Activated CD4-positive, alpha-beta T cell treated with anti-CD3 and anti-CD28 coated beads, Interleukin-2, Interleukin-6, amounts not matched to agents 100 ng/mL and 50 ng/mL, durations not matched to agents 16 hours and 8 hours (primary cell): ENCODE data around the gene CCR5.
A peak's percentile ranks its signal among the peaks of the same experiment; 100 is the strongest.

Source experiments
- DNase-seq: peaks from one replicate; pipeline ENCODE4 v3.0.0-alpha.2; 2020

The CCR5 gene

GRCh38 chr3:46359733-46360493, 10.8 kb upstream of the CCR5 start:
- peak; percentile 74 for DNase-seq

GRCh38 chr3:46360907-46361306, 9.8 kb upstream of the CCR5 start:
- DNase-seq, result no peak

- DNase-seq, result peak; percentile 55
Measured at GRCh38 chr3:46361408-46362283, 9.1 kb upstream of the CCR5 start.

DNA sequence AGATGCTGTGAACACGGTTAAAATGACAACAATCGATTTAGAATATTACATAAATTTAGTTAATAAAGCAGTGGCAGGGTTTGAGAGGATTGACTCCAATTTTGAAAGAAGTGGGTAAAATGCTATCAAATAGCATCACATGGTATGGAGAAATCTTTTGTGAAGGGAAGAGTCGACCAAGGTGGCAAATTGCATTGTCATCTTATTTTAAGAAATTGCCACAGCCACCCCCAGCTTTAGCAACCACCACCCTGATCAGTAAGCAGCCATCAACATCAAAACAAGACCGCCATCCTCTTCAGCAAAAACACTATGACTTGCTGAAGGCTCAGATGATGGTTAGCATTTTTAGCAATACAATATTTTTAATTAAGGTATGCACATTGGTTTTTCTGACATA, 5.7 kb upstream of the CCR5 start:
- no peak for DNase-seq

DNA sequence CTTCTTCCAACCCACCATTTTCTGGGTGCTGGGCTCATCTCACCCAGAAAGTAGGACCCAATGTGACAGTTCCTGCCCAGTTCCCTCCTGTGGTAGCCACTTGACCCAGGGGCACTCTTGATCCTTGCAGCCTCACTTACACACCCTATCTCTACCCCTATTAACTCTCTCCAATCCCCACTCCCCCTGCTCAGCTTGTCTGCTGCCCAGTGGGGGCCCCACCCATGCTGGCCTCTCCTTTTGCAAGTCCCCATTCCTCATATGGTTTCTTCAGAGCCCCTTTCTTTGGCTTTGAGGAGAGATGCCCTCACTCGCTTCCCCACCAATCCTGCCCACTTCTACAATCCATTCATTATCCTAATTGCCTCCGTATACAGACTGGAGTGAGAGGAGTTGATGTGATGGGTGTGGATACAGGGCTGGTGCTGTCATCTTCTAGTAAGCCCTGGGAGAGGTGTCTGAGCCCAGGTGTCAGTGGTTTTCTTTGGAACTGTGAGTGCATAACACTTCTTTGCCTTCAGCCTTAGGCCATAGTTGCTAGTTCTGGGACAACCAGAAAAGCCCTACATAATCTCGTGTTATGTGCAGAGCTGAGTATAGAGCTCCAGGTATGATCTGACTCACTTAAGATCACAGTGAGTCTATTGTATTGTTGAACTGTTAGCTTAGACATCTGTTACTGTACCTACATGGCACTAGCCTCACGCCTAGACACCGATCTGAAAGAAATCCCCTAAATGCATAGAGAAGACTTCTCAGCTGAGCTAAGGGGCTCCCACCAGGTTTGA, 4.8 kb upstream of the CCR5 start:
- DNase-seq, result no peak

DNA sequence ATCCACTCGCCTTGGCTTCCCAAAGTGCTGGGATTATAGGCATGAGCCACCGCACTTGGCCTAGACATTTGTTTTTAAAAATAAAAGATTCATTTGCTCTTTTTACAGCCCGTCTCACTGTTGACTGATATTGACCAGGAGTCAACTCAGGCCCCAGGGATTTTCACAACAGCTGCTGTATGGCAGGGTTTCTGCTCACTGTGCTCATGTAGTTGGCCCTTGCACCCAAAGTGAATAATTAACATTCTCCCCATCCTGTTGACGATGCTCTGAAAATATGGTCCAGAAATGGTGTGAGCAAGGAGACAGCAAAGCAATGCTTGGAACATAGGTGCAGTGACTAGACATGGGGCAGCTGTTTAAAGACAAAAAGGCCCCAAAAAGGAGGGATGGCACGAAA, 2.9 kb upstream of the CCR5 start:
- DNase-seq, result no peak

- peak; percentile 85 for DNase-seq
Measured at GRCh38 chr3:46368569-46368968, 2.2 kb upstream of the CCR5 start.

- peak; percentile 28 for DNase-seq
Measured at GRCh38 chr3:46369151-46369550, 1.6 kb upstream of the CCR5 start.

GRCh38 chr3:46369675-46370132, 1.0 kb upstream of the CCR5 start:
- DNase-seq, result peak; percentile 89

GRCh38 chr3:46371519-46372340, 984 bp downstream of the CCR5 start:
- DNase-seq, result no peak

DNA sequence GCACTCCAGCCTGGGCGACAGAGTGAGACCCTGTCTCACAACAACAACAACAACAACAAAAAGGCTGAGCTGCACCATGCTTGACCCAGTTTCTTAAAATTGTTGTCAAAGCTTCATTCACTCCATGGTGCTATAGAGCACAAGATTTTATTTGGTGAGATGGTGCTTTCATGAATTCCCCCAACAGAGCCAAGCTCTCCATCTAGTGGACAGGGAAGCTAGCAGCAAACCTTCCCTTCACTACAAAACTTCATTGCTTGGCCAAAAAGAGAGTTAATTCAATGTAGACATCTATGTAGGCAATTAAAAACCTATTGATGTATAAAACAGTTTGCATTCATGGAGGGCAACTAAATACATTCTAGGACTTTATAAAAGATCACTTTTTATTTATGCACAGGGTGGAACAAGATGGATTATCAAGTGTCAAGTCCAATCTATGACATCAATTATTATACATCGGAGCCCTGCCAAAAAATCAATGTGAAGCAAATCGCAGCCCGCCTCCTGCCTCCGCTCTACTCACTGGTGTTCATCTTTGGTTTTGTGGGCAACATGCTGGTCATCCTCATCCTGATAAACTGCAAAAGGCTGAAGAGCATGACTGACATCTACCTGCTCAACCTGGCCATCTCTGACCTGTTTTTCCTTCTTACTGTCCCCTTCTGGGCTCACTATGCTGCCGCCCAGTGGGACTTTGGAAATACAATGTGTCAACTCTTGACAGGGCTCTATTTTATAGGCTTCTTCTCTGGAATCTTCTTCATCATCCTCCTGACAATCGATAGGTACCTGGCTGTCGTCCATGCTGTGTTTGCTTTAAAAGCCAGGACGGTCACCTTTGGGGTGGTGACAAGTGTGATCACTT, 2.0 kb downstream of the CCR5 start:
- DNase-seq, result peak; percentile 63

- no peak for DNase-seq
Measured at GRCh38 chr3:46374755-46375154, 4.0 kb downstream of the CCR5 start.

- DNase-seq, result peak; percentile 60
Measured at GRCh38 chr3:46375218-46375617, 4.5 kb downstream of the CCR5 start.

DNA sequence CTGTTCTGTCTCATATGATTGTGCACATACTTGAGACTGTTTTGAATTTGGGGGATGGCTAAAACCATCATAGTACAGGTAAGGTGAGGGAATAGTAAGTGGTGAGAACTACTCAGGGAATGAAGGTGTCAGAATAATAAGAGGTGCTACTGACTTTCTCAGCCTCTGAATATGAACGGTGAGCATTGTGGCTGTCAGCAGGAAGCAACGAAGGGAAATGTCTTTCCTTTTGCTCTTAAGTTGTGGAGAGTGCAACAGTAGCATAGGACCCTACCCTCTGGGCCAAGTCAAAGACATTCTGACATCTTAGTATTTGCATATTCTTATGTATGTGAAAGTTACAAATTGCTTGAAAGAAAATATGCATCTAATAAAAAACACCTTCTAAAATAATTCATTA, 5.1 kb downstream of the CCR5 start:
- DNase-seq, result no peak

DNA sequence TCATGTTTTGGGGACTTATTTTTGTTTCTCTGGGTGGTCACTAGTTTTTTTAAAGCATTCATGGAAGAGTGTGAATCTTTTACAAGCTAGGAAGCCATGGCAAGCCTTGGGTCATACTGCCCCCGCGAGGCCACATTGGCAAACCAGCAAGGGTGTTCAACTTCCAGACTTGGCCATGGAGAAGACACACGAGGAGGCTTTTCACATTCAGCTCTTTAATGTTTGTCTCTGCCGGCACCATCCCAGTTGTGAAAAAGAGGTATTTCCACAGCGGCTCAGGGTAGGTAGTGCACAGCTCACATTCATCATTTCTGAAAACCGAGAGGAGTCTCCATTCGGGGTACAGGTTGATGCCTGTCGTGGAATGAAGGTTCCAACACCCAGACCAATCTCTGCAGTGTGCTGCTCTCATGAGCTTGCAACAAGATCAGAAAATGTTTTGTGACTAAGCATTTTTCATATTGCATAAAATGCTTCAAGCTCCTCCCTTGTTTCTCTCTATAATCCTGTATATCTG, 7.7 kb downstream of the CCR5 start:
- peak; percentile 80 for DNase-seq

DNA sequence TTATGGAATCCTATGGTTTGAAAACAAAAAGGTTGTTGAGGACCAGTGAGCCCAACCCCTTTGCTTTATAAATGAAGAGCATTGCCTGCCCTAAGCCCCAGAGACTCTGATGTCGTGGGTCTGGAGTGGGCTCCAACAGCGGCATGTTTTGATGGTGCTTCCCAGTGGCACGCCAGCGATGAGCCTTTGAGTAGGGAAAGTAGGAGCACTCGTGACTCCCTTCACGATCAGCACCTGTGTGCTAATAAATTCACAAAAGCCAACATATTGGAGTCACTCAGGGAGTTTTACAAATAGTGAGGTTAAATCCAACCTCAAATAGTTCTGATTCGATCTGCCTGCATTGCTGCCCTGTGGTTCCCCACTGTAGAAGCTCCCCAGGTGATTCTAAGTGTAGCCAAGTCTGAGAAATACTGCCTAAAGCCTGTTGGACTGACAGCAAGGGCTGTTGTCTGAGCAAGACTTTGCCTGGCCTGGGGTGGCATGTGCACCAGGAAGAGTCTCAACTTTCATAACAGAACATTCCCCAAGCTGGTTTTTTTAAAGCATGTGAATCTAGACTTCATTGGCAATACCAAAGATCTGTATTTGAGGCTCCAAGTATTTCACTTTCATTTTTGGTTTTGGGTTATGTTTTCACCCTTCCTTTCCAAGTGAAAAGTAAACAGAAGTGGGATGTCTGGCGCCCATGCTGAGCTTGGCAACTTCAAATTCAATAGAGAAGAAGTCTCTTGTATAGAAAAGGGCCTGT, 9.9 kb downstream of the CCR5 start:
- DNase-seq, result no peak

GRCh38 chr3:46381625-46382024, 10.9 kb downstream of the CCR5 start:
- no peak for DNase-seq

- no peak for DNase-seq
Measured at GRCh38 chr3:46383211-46383950, 12.6 kb downstream of the CCR5 start.

DNA sequence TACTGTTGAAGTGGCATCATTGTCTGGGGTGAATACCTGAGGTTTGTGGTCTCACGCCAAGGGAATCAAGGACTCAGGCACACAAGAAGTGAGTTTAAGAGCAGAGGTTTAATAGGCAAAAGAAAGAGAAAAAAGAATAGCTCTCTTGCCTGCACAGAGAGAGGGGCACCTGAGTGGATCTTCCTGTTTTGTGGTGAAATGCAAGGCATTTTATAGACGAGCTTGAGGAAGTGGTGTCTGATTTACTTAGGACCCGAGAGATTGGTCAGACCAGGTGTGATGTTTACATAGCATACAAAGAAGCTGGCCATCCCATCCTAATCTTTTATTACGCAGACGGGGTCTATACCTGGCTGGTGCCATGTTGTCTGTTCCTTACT, 13.2 kb downstream of the CCR5 start:
- DNase-seq, result no peak

DNA sequence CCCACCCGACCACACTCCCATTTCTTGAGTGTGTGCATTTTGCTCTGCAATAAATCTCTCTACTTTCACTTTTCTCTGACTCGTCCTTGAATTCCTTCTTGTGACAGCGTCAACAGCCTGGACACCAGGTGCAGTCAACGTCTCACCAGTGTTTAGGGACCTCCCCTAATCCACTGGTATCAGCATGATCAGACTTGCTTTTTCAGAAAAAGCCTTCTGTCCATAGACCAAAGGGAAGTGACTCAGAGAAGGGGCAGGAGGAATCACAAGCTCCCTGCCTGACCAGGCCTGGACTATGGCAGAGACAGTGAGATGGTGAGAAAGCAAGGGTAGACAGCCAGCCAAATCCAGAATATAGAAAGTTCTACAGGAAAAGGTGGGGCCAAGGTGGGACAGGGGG, 15.5 kb downstream of the CCR5 start:
- no peak for DNase-seq
